ENCODE results near the gene FANCD2. TPM values are rescaled to one million over a fixed set of nuclear protein-coding genes. Genes with fewer than 3 reads are reported as not detected.
"Not testable (repeated sequence)": the region's sequence is repeated elsewhere in the genome, so short reads cannot be mapped to it uniquely, and the experiment has no call there.

Gene FANCD2
- total and polyA plus RNA-seq, 5 donors = 1.0 to 2.6 (median 1.4) TPM

DNA sequence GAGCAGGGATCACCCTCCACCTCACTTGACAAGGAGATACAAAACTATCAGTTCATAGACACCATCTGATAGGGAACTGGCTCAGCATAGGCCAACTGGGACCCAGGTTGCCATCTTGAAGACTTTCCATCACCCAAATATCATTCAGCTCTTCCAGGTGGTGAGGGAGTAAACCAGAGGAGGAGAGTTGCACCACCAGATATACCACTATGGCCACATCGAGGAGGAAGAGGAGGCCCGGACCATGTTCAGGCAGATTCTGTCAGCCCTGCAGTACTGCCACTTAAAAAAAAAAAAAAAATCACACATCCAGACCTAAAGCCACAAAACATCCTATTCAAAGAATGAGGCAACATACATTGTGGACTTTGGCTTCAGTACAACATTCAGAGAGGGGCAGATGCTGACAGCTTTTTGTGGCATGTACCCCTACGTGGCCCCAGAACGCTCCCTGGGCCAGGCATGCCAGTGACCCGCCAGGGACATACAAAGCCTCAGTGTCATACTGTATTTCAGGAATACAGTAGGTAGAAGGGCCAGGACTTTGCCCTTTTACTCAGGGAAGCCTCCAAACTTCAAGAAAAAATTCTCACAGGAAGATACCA lies 21.2 kb upstream of the FANCD2 start:
- Histone ChIP-seq H3K27ac (ENCODE audit: low read length) (no peak overlapping the region), H3K27me3 (ENCODE audit: control insufficient read depth, insufficient read depth) (no peaks in the 10 kb centered on the region), H3K4me3 (ENCODE audit: low read length) (no peak overlapping the region), H3K4me1 (ENCODE audit: control insufficient read depth, insufficient read depth, low read length) (no peaks in the 10 kb centered on the region), H3K9me3 (ENCODE audit: control insufficient read depth, low read length) (no peaks in the 10 kb centered on the region)
- intact Hi-C loops (cut with DNase I) = no loop called here
- DNase-seq (no peak), ATAC-seq (no peak)
- WGBS = 91% methylated on average over 5 of the region's 5 CpGs

- no peaks in the 10 kb centered on the region for H3K9me3 ChIP-seq (ENCODE audit: control insufficient read depth, low read length)
- H3K4me3 ChIP-seq (ENCODE audit: low read length) = no peak overlapping the region
- H3K27ac ChIP-seq (ENCODE audit: low read length) = no peak overlapping the region
- H3K27me3 ChIP-seq (ENCODE audit: control insufficient read depth, insufficient read depth) = no peaks in the 10 kb centered on the region
- peaks cover 2% of the 10 kb centered on the region for H3K4me1 ChIP-seq (ENCODE audit: control insufficient read depth, insufficient read depth, low read length)
- intact Hi-C loops (cut with DNase I) = no loop called here
- WGBS = 66% methylated on average over 10 of the region's 10 CpGs
- ATAC-seq = no peak
- DNase-seq = no peak
Measured at GRCh38 chr3:10006048-10006761, 20.0 kb upstream of the FANCD2 start.

- H3K9me3 ChIP-seq (ENCODE audit: control insufficient read depth, low read length) = no peaks in the 10 kb centered on the region
- DNase-seq (no peak), ATAC-seq (no peak)
- H3K4me1 ChIP-seq (ENCODE audit: control insufficient read depth, insufficient read depth, low read length) = peaks cover 2% of the 10 kb centered on the region
- H3K27me3 ChIP-seq (ENCODE audit: control insufficient read depth, insufficient read depth) = no peaks in the 10 kb centered on the region
- H3K4me3 ChIP-seq (ENCODE audit: low read length) = no peak overlapping the region
- intact Hi-C loops (cut with DNase I) = no loop called here
- no peak overlapping the region for H3K27ac ChIP-seq (ENCODE audit: low read length)
- 61% methylated on average over 8 of the region's 8 CpGs for WGBS
Measured at GRCh38 chr3:10006762-10007090, 19.5 kb upstream of the FANCD2 start.

GRCh38 chr3:10007126-10007782 lies 19.0 kb upstream of the FANCD2 start:
- no peak for DNase-seq
- intact Hi-C loops (cut with DNase I) = no loop called here

DNA sequence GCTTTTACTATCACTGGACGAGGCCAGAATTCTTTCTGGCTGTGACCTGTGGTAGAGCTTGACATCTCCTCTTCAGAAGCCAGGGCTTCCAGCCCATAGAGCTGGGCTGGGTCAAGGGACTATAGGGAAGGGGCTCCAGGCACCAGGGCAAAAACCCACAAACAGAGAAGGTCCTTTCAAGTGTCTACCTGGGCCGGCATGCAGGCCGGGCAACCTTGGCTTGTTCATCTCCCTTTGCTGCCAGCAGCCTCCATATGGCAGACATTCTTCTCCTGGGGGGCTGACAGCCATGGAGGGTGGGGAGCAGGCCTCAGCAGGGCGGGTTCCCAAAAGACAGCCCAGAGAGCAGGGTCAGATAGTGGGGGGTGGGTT lies 18.0 kb upstream of the FANCD2 start:
- H3K27ac ChIP-seq (ENCODE audit: low read length); intact Hi-C loops (cut with DNase I); DNase-seq; ATAC-seq; H3K4me1 ChIP-seq (ENCODE audit: control insufficient read depth, insufficient read depth, low read length); H3K4me3 ChIP-seq (ENCODE audit: low read length); H3K9me3 ChIP-seq (ENCODE audit: control insufficient read depth, low read length); H3K27me3 ChIP-seq (ENCODE audit: control insufficient read depth, insufficient read depth): not testable (repeated sequence)
- 82% methylated on average over 4 of the region's 4 CpGs for WGBS

More at GRCh38 chr3:10007126-10007782, 19.0 kb upstream of the FANCD2 start:
- Histone ChIP-seq H3K27me3 (ENCODE audit: control insufficient read depth, insufficient read depth) (no peaks in the 10 kb centered on the region), H3K27ac (ENCODE audit: low read length) (no peak overlapping the region), H3K4me3 (ENCODE audit: low read length) (no peak overlapping the region), H3K4me1 (ENCODE audit: control insufficient read depth, insufficient read depth, low read length) (peaks cover 2% of the 10 kb centered on the region), H3K9me3 (ENCODE audit: control insufficient read depth, low read length) (no peaks in the 10 kb centered on the region)
- WGBS = 75% methylated on average over 7 of the region's 7 CpGs
- no peak for ATAC-seq

GRCh38 chr3:10008588-10009344 lies 17.5 kb upstream of the FANCD2 start:
- Histone ChIP-seq H3K27ac (ENCODE audit: low read length) (no peak overlapping the region), H3K4me1 (ENCODE audit: control insufficient read depth, insufficient read depth, low read length) (peaks cover 2% of the 10 kb centered on the region), H3K9me3 (ENCODE audit: control insufficient read depth, low read length) (no peaks in the 10 kb centered on the region), H3K27me3 (ENCODE audit: control insufficient read depth, insufficient read depth) (no peaks in the 10 kb centered on the region), H3K4me3 (ENCODE audit: low read length) (peak overlapping the region; percentile 26)
- DNase-seq = peak; percentile 89 to 97 (median 95)
- 7% methylated on average over 23 of the region's 23 CpGs for WGBS
- intact Hi-C loops (cut with DNase I) = no loop called here
- peak; percentile 83 to 89 for ATAC-seq

GRCh38 chr3:10010421-10010877 lies 15.8 kb upstream of the FANCD2 start:
- H3K27me3 ChIP-seq (ENCODE audit: control insufficient read depth, insufficient read depth) = no peaks in the 10 kb centered on the region
- ATAC-seq = peak in 1 of 2 donors; percentile 10
- 4% methylated on average over 9 of the region's 9 CpGs for WGBS
- no peak for DNase-seq
- H3K9me3 ChIP-seq (ENCODE audit: control insufficient read depth, low read length) = no peaks in the 10 kb centered on the region
- peaks cover 6% of the 10 kb centered on the region for H3K4me1 ChIP-seq (ENCODE audit: control insufficient read depth, insufficient read depth, low read length)
- H3K27ac ChIP-seq (ENCODE audit: low read length) = peak overlapping the region; percentile 30
- intact Hi-C loops (cut with DNase I) = no loop called here
- peak overlapping the region; percentile 75 for H3K4me3 ChIP-seq (ENCODE audit: low read length)

- Histone ChIP-seq H3K27ac (ENCODE audit: low read length) (peak overlapping the region; percentile 30), H3K4me3 (ENCODE audit: low read length) (peak overlapping the region; percentile 75), H3K9me3 (ENCODE audit: control insufficient read depth, low read length) (no peaks in the 10 kb centered on the region), H3K27me3 (ENCODE audit: control insufficient read depth, insufficient read depth) (no peaks in the 10 kb centered on the region), H3K4me1 (ENCODE audit: control insufficient read depth, insufficient read depth, low read length) (peaks cover 6% of the 10 kb centered on the region)
- intact Hi-C loops (cut with DNase I) = no loop called here
- WGBS = under 1% methylated on average over 51 of the region's 51 CpGs
- ATAC-seq (peak; percentile 92 to 93), DNase-seq (peak; percentile 97 to 99 (median 99))
Measured at GRCh38 chr3:10010878-10011465, 15.3 kb upstream of the FANCD2 start.

- H3K27me3 ChIP-seq (ENCODE audit: control insufficient read depth, insufficient read depth) = no peaks in the 10 kb centered on the region
- H3K4me1 ChIP-seq (ENCODE audit: control insufficient read depth, insufficient read depth, low read length) = peaks cover 8% of the 10 kb centered on the region
- H3K9me3 ChIP-seq (ENCODE audit: control insufficient read depth, low read length) = no peaks in the 10 kb centered on the region
- intact Hi-C loops (cut with DNase I) = no loop called here
- no peak overlapping the region for H3K4me3 ChIP-seq (ENCODE audit: low read length)
- WGBS = 26% methylated on average over 8 of the region's 8 CpGs
- no peak overlapping the region for H3K27ac ChIP-seq (ENCODE audit: low read length)
- DNase-seq (peak in 2 of 3 donors; percentile 46 to 72), ATAC-seq (no peak)
Measured at GRCh38 chr3:10011631-10012030, 14.6 kb upstream of the FANCD2 start.

- intact Hi-C loops (cut with DNase I) = no loop called here
- Histone ChIP-seq H3K9me3 (ENCODE audit: control insufficient read depth, low read length) (no peaks in the 10 kb centered on the region), H3K27me3 (ENCODE audit: control insufficient read depth, insufficient read depth) (no peaks in the 10 kb centered on the region), H3K4me3 (ENCODE audit: low read length) (no peak overlapping the region), H3K4me1 (ENCODE audit: control insufficient read depth, insufficient read depth, low read length) (peaks cover 8% of the 10 kb centered on the region), H3K27ac (ENCODE audit: low read length) (no peak overlapping the region)
- no peak for DNase-seq
- ATAC-seq = no peak
- WGBS = 91% methylated on average over 7 of the region's 7 CpGs
Measured at GRCh38 chr3:10012106-10012505, 14.1 kb upstream of the FANCD2 start.
